Measurements from ENCODE around the gene ITGB2.
A peak's percentile ranks its signal among the peaks of the same experiment; 100 is the strongest.
"Not testable (repeated sequence)": the region's sequence is repeated elsewhere in the genome, so short reads cannot be mapped to it uniquely, and the experiment has no call there.

The ITGB2 gene

GRCh38 chr21:44925378-44925755 is 4.7 kb upstream of the ITGB2 start:
- no peak for DNase-seq

DNA sequence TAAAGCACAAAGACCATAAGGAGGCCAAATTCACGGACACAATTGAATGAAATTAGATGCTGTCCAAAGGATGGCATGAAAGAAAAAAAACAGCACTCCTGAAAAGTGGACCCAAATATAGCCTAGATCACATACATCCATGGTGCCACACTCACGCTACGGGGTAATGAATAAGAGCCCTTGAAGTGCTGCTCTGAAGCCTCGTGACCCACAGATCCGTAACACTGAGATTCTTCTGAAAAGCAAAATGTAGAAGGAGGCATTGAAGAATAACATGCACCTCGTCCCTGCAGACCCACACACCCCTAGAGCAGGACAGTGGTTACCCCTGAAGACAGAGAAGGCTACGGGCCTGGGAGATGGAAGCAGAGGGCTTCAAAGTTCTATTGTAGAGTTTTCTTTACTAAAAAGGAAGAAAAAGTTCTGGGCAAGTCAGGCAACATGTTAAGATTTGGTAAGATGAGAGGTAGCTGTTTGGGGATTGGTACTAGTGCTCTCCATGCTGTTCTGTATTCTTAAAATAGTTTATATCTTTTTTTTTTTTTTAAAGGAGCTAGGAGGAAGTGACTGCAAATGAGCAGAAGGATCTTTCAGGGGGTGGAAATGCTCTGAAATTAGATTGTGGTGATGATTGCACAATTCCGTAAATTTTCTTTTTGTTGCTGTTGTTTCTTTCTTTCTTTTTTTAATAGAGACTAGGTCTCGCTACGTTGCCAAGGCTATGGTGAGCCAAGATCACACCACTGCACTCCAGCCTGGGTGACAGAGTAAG is 4.1 kb upstream of the ITGB2 start:
- DNase-seq = no peak

DNA sequence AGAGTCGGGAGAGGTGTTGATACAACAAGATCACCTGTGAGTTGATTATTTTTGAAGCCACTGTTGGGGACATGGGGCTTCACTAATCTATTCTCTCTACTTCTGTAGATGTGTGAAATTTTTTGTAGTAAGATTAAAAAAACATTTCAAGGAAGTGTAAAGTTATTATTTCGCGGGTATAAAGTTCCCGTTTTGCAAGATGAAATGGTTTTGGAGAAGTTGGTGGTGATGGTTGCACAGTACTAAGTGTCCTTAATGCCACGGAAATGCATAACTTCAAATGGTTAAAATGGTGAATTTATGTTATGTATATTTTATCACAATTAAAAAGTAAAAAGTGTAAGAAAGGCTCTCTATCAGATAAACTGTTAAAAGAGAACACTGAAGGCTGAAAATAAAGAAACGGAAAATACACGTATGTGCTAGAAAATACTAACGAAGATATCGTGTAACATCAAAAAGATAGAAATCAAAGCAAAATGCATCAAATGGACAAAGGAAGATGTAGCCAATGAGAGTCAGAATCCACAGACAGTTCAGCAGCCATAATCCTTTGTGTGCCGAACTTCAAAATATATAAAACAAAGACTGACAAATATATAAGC is 2.9 kb upstream of the ITGB2 start:
- DNase-seq = no peak

DNA sequence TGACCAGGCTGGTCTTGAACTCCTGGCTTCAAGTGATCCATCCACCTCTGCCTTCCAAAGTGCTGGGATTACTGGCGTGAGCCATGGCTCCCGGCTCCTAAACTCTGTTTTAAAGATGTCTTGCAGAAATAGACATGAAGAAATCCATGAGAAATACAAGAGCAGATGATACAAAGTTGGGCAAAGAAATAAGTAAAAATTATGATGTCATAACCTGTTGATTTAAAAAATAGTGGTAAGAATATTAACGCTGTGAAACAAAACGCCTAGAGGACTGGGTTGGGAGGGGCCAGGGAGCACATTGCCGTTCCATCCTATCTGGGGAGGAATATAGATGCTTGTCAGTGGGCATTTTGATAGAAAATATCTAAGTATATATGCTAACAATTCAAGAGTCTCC is 1.2 kb upstream of the ITGB2 start:
- no peak for DNase-seq

DNA sequence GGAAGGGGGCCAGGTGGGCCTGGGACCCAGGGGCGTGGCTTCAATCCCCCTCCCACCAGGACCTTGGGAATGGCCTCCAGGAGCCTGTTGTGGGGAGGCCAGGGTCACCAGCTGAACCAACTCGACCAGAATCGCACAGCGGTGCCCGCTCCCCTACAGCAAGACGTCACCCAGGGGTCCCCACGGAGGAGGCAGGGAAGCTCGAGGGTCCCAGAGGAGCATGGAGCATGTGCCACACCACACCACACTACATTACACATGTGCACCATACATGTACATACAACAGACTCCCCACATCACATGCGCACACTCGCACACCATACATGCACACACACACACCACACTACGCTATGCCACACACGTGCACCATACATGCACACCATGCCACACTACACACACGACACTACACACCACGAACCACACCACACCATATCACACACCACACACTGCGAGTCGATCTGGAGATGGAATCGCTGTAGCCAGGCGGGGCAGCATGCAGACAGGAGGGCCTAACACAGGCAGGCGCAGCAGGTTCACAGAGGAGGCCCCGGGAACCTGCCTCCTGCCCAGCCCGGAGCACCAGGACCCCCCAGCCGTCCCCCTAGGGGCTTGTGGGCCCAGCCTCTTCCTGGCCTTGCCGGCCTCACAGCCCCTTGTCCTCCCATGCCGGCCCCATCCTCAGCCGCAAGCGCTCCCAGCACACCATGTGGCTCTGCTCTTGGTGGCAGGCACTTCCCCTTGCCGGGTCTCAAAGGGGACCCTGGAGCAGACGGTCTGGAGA is 596 bp downstream of the ITGB2 start:
- no peak for DNase-seq

DNA sequence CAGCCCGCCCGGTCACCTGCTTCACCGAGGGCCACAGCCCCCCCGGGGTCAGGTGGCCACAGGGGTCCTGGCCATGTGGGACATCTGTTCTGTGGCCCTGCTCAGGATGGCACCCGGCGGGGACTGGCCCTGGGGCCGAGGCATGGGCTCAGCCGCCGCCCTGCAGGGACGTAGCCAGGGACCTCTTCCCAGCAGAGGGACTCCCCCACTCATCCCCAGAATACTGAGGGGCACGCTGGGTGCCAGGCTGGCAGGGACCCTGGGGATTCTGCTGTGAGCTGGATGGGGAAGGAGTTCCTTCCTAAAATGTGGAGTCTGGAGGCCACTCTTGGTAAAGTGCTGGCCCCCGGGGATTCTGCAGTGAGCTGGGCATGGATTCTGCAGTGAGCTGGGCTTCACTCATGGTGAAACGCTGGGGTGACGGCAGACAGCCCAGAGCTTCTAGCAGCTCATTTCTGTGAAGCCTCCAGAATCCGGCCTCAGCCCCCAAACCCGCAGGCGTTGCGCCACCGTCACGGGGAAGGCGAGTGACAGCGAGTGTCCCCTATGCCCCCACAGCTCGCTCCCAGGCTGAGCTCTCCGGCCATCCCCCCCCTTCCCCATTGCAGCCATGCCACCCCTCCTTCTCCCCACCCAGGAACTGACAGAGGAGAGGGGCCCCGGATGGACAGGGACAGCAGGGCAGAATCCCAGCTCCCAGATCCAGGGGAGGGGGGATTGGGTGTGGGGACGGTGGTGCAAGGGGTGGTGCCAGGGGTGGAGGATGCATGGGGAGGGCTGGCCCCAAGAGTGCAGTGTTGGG is 1.4 kb downstream of the ITGB2 start:
- no peak for DNase-seq

DNA sequence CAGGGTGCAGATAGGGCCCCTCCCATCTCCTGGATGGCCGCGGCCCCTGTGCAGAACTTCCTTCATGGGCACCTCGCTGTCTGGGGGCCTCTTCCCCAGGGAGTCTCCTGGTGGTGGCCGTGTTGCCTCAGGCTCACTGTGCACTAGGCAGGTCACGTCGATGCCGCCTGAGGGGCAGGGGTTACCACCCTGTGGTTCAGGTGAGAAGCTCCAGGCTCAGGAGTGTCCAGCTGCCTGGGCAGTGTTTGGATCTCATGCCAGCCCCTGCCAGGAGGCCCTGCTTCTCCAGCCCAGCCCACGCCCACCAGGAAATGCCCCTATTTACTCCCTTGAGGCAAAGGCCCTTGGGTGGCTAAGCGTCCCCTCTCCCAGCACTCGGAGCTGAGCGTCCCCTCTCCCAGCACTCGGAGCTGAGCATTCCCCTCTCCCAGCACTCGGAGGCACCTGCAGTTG is 2.1 kb downstream of the ITGB2 start:
- no peak for DNase-seq

- no peak for DNase-seq
Observed at GRCh38 chr21:44918107-44918470, 2.6 kb downstream of the ITGB2 start.

DNA sequence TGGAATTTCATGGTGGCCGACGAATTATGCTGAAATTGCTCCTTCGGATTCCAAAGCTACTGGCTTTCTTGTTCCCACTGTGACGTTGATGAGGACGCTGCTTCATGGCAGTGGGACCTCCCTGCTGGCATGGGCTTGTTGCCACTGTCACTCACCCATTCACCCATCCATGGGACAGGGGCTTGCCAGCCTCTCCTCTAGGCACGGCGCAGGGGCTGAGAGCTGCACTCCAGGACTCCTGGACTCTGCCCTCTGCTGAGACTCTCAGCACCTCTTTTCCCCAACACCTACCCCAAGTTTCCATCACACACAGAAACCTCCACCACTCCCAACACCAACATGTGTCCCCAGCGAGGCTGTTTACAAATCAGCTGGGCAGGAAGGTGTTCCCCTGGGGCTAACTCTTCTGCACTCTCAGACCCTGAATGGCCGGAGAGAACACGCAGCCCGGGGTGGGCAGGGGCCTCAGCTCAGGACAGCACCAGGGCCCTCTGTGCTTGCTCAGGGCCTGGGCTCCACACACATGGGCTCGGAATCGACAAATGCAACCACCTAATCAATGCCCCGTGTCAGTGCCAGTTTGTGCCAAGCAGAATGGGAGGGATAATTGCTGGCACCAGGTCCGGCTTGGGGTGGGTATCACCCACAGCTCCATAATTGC is 3.1 kb downstream of the ITGB2 start:
- no peak for DNase-seq

- DNase-seq = no peak
Observed at GRCh38 chr21:44916965-44917364, 3.7 kb downstream of the ITGB2 start.

- DNase-seq = peak; percentile 41
Observed at GRCh38 chr21:44914176-44914874, 6.4 kb downstream of the ITGB2 start.

DNA sequence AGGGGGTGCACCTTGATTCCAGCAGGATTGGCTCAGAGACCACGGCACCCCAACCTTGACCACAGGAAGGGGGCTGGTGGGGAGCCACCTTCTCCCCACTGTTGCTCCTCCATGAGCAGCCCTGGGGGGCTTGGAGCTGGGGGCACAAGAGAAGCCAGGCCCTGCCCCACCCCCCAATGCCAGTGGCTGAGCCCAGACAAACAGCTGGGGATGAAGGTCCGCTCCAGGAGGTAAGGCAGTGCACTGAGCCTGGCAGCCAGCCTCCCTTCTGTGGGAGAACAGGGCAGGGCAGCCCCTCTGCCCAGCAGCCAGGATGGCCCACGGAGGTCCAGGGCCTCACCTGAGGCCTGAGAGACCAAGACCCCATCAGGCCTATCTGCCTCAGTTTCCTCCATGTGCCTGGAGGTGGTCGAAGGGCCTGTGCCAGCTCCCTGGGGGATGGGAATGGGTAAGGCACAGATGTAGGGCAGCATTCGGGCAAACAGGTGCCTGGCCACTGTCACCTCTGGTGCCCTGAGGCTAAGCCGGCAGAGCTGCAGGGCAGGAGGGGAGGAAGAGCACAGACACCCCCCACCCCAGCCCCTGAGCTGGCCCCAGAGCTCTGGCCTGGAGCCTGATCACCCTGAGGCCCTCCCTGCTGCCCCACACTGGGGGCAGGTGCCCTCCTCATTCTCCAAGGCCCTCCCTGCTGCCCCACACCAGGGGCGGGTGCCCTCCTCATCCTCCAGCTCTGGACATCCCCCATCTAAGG is 7.1 kb downstream of the ITGB2 start:
- DNase-seq = no peak

- DNase-seq = not testable (repeated sequence)
Observed at GRCh38 chr21:44912506-44913412, 7.9 kb downstream of the ITGB2 start.

GRCh38 chr21:44912158-44912473 is 8.6 kb downstream of the ITGB2 start:
- DNase-seq = no peak

- peak; percentile 46 for DNase-seq
Observed at GRCh38 chr21:44911384-44912157, 9.1 kb downstream of the ITGB2 start.

GRCh38 chr21:44911068-44911383 is 9.7 kb downstream of the ITGB2 start:
- no peak for DNase-seq

GRCh38 chr21:44910229-44911067 is 10.3 kb downstream of the ITGB2 start:
- no peak for DNase-seq

GRCh38 chr21:44909719-44910118 is 11.0 kb downstream of the ITGB2 start:
- DNase-seq = no peak

DNA sequence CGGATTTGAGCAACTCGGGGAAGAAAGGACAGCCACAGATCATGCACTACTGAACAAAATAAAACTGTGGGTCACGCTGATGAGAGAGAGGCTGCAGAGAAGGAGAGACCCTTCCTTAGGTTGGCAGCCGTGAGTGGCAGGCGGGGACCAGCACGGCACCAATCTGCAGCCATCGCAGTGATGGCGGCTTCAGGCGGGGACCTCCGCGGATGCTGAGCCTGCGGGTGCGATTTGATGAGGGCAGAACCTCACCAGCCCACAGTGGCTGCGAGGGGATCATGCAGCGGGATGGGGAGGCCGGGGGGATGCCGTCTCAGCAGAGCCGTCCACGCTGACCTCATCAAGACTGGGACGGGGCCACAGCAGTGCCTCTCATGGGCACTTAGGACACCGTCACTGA is 11.8 kb downstream of the ITGB2 start:
- DNase-seq = no peak

Measured in stimulated activated CD4-positive, alpha-beta T cell treated with anti-CD3 and anti-CD28 coated beads, Interleukin-12 subunit alpha, Interleukin-12 subunit beta, amount 100 ng/mL, for 4 hours (primary cell).